GM19238 (cell line): ENCODE data around the gene PLAU.

ENCODE experiments used
- DNase-seq: peaks from one replicate; pipeline ENCODE4 v3.0.0; 2011; ENCODE audit warnings: low spot score; ENCODE audit not compliant: insufficient read length

Gene PLAU

DNA sequence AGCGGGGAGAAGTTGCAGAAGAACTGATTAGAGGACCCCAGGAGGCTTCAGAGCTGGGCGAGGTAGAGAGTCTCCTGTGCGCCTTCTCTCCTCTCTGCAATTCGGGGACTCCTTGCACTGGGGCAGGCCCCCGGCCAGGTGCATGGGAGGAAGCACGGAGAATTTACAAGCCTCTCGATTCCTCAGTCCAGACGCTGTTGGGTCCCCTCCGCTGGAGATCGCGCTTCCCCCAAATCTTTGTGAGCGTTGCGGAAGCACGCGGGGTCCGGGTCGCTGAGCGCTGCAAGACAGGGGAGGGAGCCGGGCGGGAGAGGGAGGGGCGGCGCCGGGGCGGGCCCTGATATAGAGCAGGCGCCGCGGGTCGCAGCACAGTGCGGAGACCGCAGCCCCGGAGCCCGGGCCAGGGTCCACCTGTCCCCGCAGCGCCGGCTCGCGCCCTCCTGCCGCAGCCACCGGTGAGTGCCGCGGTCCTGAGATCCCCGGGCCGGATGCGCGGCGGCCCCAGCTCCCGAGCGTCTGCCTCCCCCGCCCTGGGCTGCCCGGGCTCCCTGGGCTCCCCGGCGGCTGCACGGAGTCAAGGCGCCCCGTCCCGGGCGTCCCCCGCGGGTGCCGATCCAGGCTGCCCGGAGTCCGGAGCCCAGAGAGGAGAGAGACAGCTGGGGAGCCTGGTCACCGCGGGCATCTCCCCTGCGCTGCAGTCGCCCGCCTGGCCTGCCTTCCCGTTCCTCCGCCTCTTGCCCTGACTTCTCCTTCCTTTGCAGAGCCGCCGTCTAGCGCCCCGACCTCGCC lies at the start of gene PLAU:
Gene PLAU (plus strand): TSS at position 369 of the 789 bp plus-strand sequence. CDS start 424 bp downstream, outside the sequence.
- peak; percentile 55 for DNase-seq

- no peak for DNase-seq
Observed at GRCh38 chr10:73862011-73862410, 48.9 kb upstream of the PLAU start.

DNA sequence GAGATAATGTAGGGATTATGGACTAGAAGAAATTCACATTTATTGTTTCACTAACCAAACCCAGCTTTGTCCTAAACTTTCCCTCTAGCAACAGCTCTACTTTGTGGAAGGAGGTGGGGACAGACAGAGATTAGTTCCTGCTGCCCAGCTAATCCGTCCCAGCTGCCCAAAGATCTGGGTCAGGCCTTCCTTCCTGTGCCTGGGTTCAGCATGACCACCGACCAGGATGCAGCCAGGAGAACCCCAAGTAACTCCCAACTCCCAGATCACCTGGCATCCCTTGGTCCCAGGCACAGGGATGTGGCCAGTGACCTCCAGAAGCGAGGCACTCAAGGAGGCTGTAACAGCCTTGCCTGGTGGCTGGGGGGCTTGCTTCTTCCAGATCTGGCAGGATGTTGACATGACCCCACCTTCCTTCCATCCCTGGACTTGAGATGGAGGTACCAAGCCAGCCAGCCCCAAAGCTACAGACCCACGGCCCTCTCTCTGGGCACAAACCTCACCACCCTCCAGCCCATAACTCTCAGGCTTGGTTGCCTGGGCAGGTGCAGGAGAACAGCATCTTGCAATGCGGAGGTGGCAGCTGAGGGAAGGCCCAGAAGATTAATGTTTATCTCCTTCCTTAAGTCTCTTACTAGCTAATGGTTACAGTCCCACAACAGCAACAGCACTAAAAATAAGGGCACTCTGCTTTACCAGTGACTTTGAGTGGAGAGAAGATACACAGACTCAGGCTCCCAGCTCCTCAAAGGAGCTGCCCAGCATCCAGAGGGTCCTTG lies 47.7 kb upstream of the PLAU start:
- DNase-seq, result no peak

GRCh38 chr10:73864229-73864628 lies 46.7 kb upstream of the PLAU start:
- DNase-seq, result no peak

GRCh38 chr10:73865107-73865458 lies 45.8 kb upstream of the PLAU start:
- no peak for DNase-seq

- peak; percentile 80 for DNase-seq
Observed at GRCh38 chr10:73865459-73866442, 45.2 kb upstream of the PLAU start.

DNA sequence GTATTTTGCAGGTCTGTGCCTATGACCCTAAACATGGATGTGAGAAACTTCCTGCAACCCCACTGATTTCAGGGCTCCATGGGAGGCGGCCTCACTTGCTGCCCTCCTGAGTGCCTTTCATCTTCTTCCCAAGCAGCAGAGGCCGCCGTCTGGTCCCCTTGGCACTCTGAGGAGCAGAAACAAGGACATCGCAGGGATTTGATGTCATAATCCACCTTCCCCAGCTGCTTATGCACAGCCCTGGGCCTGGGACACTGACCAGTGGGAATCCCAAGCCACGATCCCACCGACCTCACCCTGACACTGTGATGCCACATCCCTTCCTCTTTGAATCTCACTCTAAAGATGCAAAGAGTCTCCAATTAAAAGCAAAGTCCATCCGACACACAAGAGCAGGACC lies 44.3 kb upstream of the PLAU start:
- no peak for DNase-seq

DNA sequence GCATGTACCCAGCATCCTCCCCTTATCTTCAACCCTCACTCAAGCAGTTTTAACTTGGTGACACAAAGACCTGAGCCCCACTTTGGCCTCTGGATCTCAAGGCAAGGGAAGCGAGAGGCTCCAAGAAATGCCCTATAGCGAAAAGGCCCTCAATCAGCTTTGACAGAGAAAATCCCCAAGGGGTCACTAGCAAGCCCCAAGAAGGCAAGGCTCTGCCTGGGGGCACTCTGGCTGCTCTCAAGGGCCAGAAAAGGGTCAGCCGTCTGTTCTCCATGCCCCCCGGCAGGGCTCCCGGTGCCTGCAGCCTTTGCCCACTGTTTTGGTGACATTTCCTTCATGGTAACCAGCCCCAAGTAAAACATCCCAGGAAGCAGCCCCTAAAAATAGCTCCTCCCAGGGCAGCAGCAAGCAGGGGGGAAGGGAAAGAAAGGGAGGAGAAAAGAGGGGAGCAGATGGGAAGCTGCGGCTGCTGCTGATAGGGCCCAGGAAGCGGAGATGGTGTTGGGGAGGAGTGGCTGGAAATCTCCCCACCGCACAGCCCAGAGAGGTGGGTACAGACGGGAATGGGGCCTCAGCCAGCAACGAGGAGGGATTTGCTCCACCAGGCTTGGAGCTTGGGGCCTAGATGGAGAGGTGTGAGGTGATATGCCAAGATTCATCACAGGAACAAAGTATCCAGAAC lies 43.7 kb upstream of the PLAU start:
- DNase-seq, result no peak

GRCh38 chr10:73867871-73868631 lies 42.9 kb upstream of the PLAU start:
- DNase-seq, result no peak

GRCh38 chr10:73868655-73869195 lies 42.2 kb upstream of the PLAU start:
- no peak for DNase-seq

- no peak for DNase-seq
Observed at GRCh38 chr10:73871295-73872189, 39.4 kb upstream of the PLAU start.

GRCh38 chr10:73872190-73872710 lies 38.7 kb upstream of the PLAU start:
- no peak for DNase-seq

- DNase-seq, result no peak
Observed at GRCh38 chr10:73873142-73873837, 37.6 kb upstream of the PLAU start.

GRCh38 chr10:73873838-73874215 lies 37.1 kb upstream of the PLAU start:
- DNase-seq, result peak; percentile 49

- peak; percentile 98 for DNase-seq
Observed at GRCh38 chr10:73874267-73875138, 36.4 kb upstream of the PLAU start, which contains the start of gene CAMK2G. TSS of gene CAMK2G (minus strand) at chr10:73874555. CDS start at chr10:73874461, 94 bp downstream.

DNA sequence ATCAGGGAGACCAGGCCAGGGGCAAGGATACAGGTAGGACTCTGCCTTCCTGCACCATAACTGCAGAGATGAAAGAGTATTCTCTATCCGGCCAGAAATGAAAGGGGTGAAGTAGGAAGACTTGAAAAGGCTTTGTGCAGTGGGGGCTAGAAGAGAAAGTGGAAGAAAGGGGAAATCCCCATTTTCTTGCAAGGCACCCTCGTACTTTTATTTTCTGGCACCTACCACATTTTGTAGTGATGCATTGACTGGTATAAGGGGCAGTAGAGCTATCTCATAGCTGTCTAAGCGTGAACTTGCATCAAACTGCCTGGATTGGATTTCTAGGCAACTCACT lies 35.8 kb upstream of the PLAU start:
- DNase-seq, result no peak

- no peak for DNase-seq
Observed at GRCh38 chr10:73876157-73876556, 34.8 kb upstream of the PLAU start.
